ENCODE results near the gene ITPR2. TPM values are rescaled to one million over a fixed set of nuclear protein-coding genes. Genes with fewer than 3 reads are reported as not detected.

ITPR2 gene
- total and polyA plus RNA-seq, 2 of the 13 experiments (the other 11 are each of a cell fraction or from before 2014, with no cell fraction given) = 31.9 to 81.9 TPM

- no peaks in the 10 kb centered on the region for H3K27me3 ChIP-seq (ENCODE audit: control insufficient read depth in 1 of 2, insufficient read depth in 2 of 2, low read length in 2 of 2)
- H3K4me2 ChIP-seq (ENCODE audit: low read depth, low read length) = no peak overlapping the region
- ATAC-seq (no peak), DNase-seq (ENCODE audit: low spot score) (no peak), FAIRE-seq (no peak)
- no TSS peak for BruUV-seq (replicated peaks)
- no peak overlapping the region for H2AFZ ChIP-seq (ENCODE audit: low read length)
- H3K9me3 ChIP-seq (ENCODE audit: low read length) = no peaks in the 10 kb centered on the region
- no peak for TF ChIP-seq ZMYM3 (CRISPR knock-in tag; IDR thresholded peaks at IDR 0.05)
- peak; percentile 84 for TF ChIP-seq RBM22 (optimal IDR thresholded peaks at IDR 0.05; ENCODE audit: low read length)
- no peak for TF ChIP-seq HNF4A (CRISPR knock-in tag; IDR thresholded peaks at IDR 0.05)
- ChIA-PET POLR2A (no interaction called here), CTCF (ENCODE audit: low intra/inter-chr PET ratio, low total read pairs) (no interaction called here)
- intact Hi-C loops (cut with micrococcal nuclease; ENCODE audit: unreplicated experiment) (no loop called here), in situ Hi-C loops (cut with HindIII; ENCODE audit: extremely low pct_ligation_motif_present, low pct_unique_long_range_greater_than_20kb) (no loop called here)
- no peak overlapping the region for H3K9ac ChIP-seq (ENCODE audit: insufficient read depth, low read depth, low read length)
- H3K79me2 ChIP-seq (ENCODE audit: insufficient read depth, low read length) = no peaks in the 10 kb centered on the region
- H3K36me3 ChIP-seq (replicated peaks in 1 of 2; ENCODE audit: control insufficient read depth in 1 of 2, insufficient read depth in 2 of 2, low read length in 2 of 2) = peaks cover 7 to 24% of the 10 kb centered on the region in 2 experiments
- no peak overlapping the region for H3K27ac ChIP-seq (ENCODE audit: extremely low read length, insufficient read depth, low read length)
- no peak overlapping the region for H3K4me3 ChIP-seq (replicated peaks in 1 of 3; ENCODE audit: insufficient read depth in 1 of 3, low read depth in 2 of 3, low read length in 3 of 3)
- WGBS (ENCODE audit: low lambda C conversion rate) = 94% methylated on average over 1 of the region's 1 CpG
- no peaks in the 10 kb centered on the region for H3K4me1 ChIP-seq (ENCODE audit: insufficient read depth, low read length)
- no peaks in the 10 kb centered on the region for H4K20me1 ChIP-seq (ENCODE audit: insufficient read depth, low read length)
Observed at GRCh38 chr12:26380897-26381296, 452.1 kb downstream of the ITPR2 start.

- ChIA-PET CTCF (ENCODE audit: low intra/inter-chr PET ratio, low total read pairs) (no interaction called here), POLR2A (no interaction called here)
- no peak overlapping the region for H2AFZ ChIP-seq (ENCODE audit: low read length)
- H3K27ac ChIP-seq (ENCODE audit: extremely low read length, insufficient read depth, low read length) = no peak overlapping the region
- H3K4me3 ChIP-seq (replicated peaks in 1 of 3; ENCODE audit: insufficient read depth in 1 of 3, low read depth in 2 of 3, low read length in 3 of 3) = no peak overlapping the region
- no peaks in the 10 kb centered on the region for H3K79me2 ChIP-seq (ENCODE audit: insufficient read depth, low read length)
- 97% methylated on average over 2 of the region's 2 CpGs for WGBS (ENCODE audit: low lambda C conversion rate)
- no peak for FAIRE-seq
- H3K9me3 ChIP-seq (ENCODE audit: low read length) = no peaks in the 10 kb centered on the region
- H3K36me3 ChIP-seq (replicated peaks in 1 of 2; ENCODE audit: control insufficient read depth in 1 of 2, insufficient read depth in 2 of 2, low read length in 2 of 2) = peaks cover 3 to 16% of the 10 kb centered on the region in 2 experiments; a peak in 4 of 5 replicates
- in situ Hi-C loops (cut with HindIII; ENCODE audit: extremely low pct_ligation_motif_present, low pct_unique_long_range_greater_than_20kb) = no loop called here
- H3K4me2 ChIP-seq (ENCODE audit: low read depth, low read length) = no peak overlapping the region
- ATAC-seq = no peak
- H3K9ac ChIP-seq (ENCODE audit: insufficient read depth, low read depth, low read length) = no peak overlapping the region
- H3K4me1 ChIP-seq (ENCODE audit: insufficient read depth, low read length) = no peaks in the 10 kb centered on the region
- H4K20me1 ChIP-seq (ENCODE audit: insufficient read depth, low read length) = no peaks in the 10 kb centered on the region
- no peak for DNase-seq (ENCODE audit: low spot score)
- BruUV-seq (replicated peaks) = no TSS peak
- intact Hi-C loops (cut with micrococcal nuclease; ENCODE audit: unreplicated experiment) = no loop called here
- H3K27me3 ChIP-seq (ENCODE audit: control insufficient read depth in 1 of 2, insufficient read depth in 2 of 2, low read length in 2 of 2) = no peaks in the 10 kb centered on the region
- TF ChIP-seq SRSF4 (IDR thresholded peaks at IDR 0.05; ENCODE audit: low read depth, low read length, poor library complexity, severe bottlenecking) = no peak
- TF ChIP-seq NAIF1 (CRISPR knock-in tag; IDR thresholded peaks at IDR 0.05; ENCODE audit: borderline replicate concordance) = no peak
- no peak for TF ChIP-seq ZMYM2 (CRISPR knock-in tag; IDR thresholded peaks at IDR 0.05)
- TF ChIP-seq, protein P1, sequence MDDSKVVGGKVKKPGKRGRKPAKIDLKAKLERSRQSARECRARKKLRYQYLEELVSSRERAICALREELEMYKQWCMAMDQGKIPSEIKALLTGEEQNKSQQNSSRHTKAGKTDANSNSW (CRISPR knock-in tag; IDR thresholded peaks at IDR 0.05; ENCODE audit: borderline replicate concordance) = no peak
- TF ChIP-seq, protein P2, sequence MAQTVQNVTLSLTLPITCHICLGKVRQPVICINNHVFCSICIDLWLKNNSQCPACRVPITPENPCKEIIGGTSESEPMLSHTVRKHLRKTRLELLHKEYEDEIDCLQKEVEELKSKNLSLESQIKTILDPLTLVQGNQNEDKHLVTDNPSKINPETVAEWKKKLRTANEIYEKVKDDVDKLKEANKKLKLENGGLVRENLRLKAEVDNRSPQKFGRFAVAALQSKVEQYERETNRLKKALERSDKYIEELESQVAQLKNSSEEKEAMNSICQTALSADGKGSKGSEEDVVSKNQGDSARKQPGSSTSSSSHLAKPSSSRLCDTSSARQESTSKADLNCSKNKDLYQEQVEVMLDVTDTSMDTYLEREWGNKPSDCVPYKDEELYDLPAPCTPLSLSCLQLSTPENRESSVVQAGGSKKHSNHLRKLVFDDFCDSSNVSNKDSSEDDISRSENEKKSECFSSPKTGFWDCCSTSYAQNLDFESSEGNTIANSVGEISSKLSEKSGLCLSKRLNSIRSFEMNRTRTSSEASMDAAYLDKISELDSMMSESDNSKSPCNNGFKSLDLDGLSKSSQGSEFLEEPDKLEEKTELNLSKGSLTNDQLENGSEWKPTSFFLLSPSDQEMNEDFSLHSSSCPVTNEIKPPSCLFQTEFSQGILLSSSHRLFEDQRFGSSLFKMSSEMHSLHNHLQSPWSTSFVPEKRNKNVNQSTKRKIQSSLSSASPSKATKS (CRISPR knock-in tag; IDR thresholded peaks at IDR 0.05) = no peak
- no peak for TF ChIP-seq NFKB2 (CRISPR knock-in tag; IDR thresholded peaks at IDR 0.05; ENCODE audit: borderline replicate concordance)
- no peak for TF ChIP-seq ZNF552 (CRISPR knock-in tag; IDR thresholded peaks at IDR 0.05; ENCODE audit: borderline replicate concordance)
- TF ChIP-seq ZNF446 (CRISPR knock-in tag; IDR thresholded peaks at IDR 0.05) = no peak
- no peak for TF ChIP-seq RORA (CRISPR knock-in tag; IDR thresholded peaks at IDR 0.05)
- no peak for TF ChIP-seq ZFP82 (CRISPR knock-in tag; IDR thresholded peaks at IDR 0.05; ENCODE audit: borderline replicate concordance)
- TF ChIP-seq ZNF550 (CRISPR knock-in tag; IDR thresholded peaks at IDR 0.05; ENCODE audit: borderline replicate concordance) = no peak
- TF ChIP-seq, protein P3, sequence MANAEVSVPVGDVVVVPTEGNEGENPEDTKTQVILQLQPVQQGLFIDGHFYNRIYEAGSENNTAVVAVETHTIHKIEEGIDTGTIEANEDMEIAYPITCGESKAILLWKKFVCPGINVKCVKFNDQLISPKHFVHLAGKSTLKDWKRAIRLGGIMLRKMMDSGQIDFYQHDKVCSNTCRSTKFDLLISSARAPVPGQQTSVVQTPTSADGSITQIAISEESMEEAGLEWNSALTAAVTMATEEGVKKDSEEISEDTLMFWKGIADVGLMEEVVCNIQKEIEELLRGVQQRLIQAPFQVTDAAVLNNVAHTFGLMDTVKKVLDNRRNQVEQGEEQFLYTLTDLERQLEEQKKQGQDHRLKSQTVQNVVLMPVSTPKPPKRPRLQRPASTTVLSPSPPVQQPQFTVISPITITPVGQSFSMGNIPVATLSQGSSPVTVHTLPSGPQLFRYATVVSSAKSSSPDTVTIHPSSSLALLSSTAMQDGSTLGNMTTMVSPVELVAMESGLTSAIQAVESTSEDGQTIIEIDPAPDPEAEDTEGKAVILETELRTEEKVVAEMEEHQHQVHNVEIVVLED (CRISPR knock-in tag; IDR thresholded peaks at IDR 0.05; ENCODE audit: borderline replicate concordance) = no peak
Observed at GRCh38 chr12:26379777-26380467, 453.1 kb downstream of the ITPR2 start.
